RWPE1 (cell line): ENCODE data around the gene SEMA4F.

Experiments
- CTCF ChIA-PET: fragments of 350-600 bp; sonication (Branson Sonifier 250); formaldehyde crosslinking; extraction: SDS; loops from one replicate; lab custom pipeline; 2021; lab: Yijun Ruan, JAX
- POLR2A ChIA-PET: fragments of 400-600 bp; formaldehyde crosslinking; extraction: SDS; loops from one replicate; lab custom pipeline; 2020; ENCODE audit warnings: antibody characterized with exemption; ENCODE audit not compliant: low non-redundant PET; lab: Yijun Ruan, JAX
- DNase-seq: peaks from one replicate; pipeline ENCODE4 v3.0.0; 2012; ENCODE audit warnings: low spot score
- H3K27ac ChIP-seq: fragments of 450-650 bp; 2 replicates; pipeline ENCODE4 v1.5.1; 2017
- TF ChIP-seq, protein P1 (sequence below): fragments of 450-650 bp; conservative IDR thresholded peaks from 2 replicates; pipeline ENCODE4 v1.5.1; 2017; ENCODE audit warnings: low read depth, mild to moderate bottlenecking

The SEMA4F gene

DNA sequence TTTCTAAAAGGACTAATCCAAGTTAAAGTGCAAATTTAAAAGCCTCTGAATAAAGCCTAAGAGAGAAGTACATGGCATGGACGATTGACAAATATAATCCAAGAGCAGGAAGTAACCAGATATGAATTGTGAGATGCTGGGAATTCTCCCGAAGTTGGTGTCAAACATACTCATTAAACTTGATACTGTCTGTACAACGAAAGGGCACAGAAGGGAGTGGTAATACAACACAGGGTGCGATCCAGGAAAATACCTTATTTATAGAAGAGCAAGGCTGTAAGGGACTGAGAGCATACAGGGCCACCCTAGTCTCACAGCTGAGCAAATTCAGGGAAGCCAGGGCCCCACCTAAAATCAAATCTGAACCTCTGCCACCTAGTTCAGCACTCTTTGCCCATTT lies 41.6 kb downstream of the SEMA4F start:
- no peak for DNase-seq
- TF ChIP-seq, protein P1, sequence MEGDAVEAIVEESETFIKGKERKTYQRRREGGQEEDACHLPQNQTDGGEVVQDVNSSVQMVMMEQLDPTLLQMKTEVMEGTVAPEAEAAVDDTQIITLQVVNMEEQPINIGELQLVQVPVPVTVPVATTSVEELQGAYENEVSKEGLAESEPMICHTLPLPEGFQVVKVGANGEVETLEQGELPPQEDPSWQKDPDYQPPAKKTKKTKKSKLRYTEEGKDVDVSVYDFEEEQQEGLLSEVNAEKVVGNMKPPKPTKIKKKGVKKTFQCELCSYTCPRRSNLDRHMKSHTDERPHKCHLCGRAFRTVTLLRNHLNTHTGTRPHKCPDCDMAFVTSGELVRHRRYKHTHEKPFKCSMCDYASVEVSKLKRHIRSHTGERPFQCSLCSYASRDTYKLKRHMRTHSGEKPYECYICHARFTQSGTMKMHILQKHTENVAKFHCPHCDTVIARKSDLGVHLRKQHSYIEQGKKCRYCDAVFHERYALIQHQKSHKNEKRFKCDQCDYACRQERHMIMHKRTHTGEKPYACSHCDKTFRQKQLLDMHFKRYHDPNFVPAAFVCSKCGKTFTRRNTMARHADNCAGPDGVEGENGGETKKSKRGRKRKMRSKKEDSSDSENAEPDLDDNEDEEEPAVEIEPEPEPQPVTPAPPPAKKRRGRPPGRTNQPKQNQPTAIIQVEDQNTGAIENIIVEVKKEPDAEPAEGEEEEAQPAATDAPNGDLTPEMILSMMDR, result no peak
- H3K27ac ChIP-seq, result no peak overlapping the region
- ChIA-PET CTCF (no interaction called here), POLR2A (no interaction called here)

DNA sequence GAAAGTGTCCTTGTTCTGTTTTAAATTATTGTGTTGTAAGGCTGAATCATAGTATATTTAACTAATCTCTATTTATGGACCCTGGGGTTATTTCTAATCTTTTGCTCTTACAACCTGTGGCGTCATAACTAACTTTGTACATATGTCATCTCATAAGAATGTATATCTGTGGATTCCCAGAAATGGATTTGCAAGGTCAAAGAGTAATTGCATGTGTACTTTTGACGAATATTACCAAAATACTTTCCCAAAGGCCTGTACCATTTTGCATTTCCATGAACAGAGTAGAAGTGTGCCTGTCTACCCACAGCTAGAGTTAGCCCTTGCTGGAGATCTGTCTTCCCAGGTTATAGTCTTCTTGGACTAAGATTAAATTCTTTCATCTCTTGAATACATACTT lies 42.8 kb downstream of the SEMA4F start:
- ChIA-PET CTCF (no interaction called here), POLR2A (no interaction called here)
- DNase-seq, result no peak
- H3K27ac ChIP-seq, result no peak overlapping the region
- TF ChIP-seq, protein P1, result no peak

DNA sequence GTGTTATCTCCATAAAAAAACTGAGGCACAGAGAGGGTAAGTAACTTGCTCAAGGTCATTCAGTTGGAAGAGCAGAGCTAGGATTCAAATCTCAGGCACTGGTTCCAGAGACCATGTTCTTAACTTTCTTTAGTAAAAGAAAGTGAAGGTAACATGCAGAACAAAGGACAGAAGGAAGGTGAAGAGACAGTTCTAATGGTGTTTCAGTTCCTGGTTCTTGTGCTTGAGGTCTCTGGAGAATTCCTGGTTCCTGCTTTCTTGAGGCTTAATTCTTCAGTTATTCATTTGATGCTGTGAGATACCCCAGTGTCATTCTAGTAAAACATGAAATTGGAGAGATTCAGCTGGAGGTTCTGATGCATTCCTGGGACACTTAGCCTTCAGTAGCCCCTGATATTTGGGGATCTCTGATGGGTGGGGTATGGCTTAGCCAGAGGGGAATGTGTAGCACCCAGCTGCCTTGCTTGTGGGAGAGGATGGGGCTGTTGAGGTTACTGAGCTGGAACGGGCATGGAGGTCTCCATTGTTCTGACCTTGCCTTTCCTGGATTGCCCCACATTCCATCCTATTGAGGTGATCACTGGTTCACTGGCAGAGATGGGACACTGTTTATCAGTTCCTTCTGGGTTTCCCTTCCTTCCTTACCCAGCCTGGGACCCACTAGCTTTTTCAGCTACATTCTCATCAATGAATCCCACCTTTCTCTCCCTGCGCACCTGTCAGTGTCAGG lies 46.8 kb downstream of the SEMA4F start:
- POLR2A ChIA-PET, result no interaction called here
- DNase-seq, result no peak
- TF ChIP-seq, protein P1, result no peak
- H3K27ac ChIP-seq, result no peak overlapping the region
- CTCF ChIA-PET, result interaction anchor here (1.3 kb wide), 1 partner anchor 176 kb away, joined by 4 read pairs; no protein-coding TSS in a partner anchor

DNA sequence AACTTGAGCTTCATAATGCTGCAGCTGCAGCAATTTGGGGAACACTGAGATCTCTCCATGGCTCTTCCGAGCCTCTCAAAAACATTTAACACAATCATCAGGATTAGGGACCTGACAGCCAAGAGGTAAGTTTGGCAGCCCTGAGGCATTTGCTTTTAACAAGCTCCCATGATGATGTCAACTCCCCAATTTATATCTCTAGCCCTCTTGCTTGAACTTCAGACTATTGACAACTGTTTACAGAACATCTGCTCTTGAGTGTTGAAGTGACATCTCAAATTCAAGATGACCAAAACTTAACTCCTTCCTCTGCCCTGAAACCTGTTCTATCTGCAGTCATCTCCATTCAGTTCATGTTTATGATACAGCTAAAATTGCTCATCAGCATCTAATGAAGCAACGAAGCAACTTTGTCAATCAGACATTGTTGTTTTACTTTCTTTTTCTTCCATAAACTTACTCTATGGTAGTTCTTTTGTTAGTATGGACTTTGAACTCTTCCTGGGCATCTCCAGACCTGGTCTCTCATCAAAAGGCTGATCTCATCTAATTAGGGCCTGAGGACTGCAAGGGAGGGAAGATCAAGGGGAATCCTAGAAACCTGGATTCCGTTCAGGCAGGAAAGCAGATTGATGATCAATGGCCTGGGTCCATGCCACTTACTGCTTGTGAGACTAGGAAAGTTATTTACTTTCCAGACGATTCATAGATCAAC lies 48.1 kb downstream of the SEMA4F start:
- POLR2A ChIA-PET, result no interaction called here
- TF ChIP-seq, protein P1, result no peak

DNA sequence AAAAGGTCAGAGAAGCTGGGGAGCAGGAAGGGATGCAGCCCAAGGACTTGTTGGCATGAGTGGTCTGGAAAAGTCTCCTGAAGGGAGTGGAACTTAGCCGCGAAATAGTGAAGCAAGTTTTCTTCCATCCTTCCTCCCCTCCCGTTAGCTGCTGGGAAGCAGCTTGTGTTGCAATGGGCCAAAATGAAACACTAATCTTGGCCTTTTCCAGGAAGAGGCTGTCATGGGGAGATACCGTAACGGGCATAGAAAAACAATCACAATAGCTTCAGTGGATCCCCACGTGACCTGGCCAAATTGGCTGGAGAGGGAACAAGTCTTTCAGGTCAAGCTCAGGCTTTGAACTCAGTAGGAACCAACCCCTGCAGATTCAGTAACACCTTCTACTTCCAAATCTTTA lies 49.3 kb downstream of the SEMA4F start:
- TF ChIP-seq, protein P1, result no peak
- ChIA-PET POLR2A (no interaction called here), CTCF (no interaction called here)
- no peak overlapping the region for H3K27ac ChIP-seq
- DNase-seq, result no peak

More for the DNA sequence above, 48.1 kb downstream of the SEMA4F start:
- DNase-seq, result no peak
- no peak overlapping the region for H3K27ac ChIP-seq
- CTCF ChIA-PET, result no interaction called here

DNA sequence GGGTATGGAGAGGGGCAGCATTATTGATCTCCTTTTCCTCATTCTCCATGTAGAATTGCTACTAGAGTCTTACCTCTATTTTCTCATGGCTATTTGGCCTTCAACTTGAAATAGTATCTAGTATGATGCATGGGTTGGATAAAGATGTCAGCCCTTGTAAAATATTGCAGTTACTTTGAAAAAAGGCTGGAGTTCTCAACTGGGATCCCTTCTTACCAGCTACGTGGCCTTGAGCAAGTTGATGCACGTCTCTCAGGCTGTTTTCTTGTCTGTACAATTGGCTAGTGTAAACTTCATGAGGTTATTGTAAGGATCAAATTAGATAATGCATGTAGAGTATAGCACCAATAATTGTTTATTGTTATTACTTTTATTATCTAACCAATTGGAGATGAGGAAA lies 50.2 kb downstream of the SEMA4F start:
- TF ChIP-seq, protein P1, result no peak
- no peak for DNase-seq
- POLR2A ChIA-PET, result no interaction called here
- CTCF ChIA-PET, result no interaction called here
- no peak overlapping the region for H3K27ac ChIP-seq
